A549 (cell line): ENCODE data around the gene SEMA6D. TPM values are rescaled to one million over a fixed set of nuclear protein-coding genes. Genes with fewer than 3 reads are reported as not detected.

Experiments
- ATAC-seq, 2 experiments: fragments of 200-7000 bp in 1 of 2; fragments of >200 bp in 1 of 2; cut with Nextera tagmentation in 1 of 2; cut with Tn5 transposase in 1 of 2; 3 replicates each; pipeline versions ENCODE4 v1.8.0 to v1.9.1; 2018 to 2020; ENCODE audit warnings: mild to moderate bottlenecking in 1 of 2, moderate library complexity in 1 of 2
- CTCF ChIA-PET: fragments of 300-600 bp; sonication (Branson Sonifier 250); formaldehyde crosslinking; extraction: SDS; loops from one replicate; lab custom pipeline; 2021; ENCODE audit warnings: antibody characterized with exemption, inconsistent platforms; lab: Yijun Ruan, JAX
- POLR2A ChIA-PET: fragments of 350-600 bp; formaldehyde crosslinking; extraction: SDS; loops from one replicate; lab custom pipeline; 2021; ENCODE audit warnings: antibody characterized with exemption, inconsistent platforms; lab: Yijun Ruan, JAX
- DNase-seq, 2 experiments: peaks; one replicate each; pipeline versions ENCODE4 v3.0.0 to v3.0.0-alpha.2; 2011 to 2016; ENCODE audit warnings: low read depth in 1 of 2, low spot score in 1 of 2
- FAIRE-seq: peaks from 2 replicates; lab custom pipeline; 2011; peaks lifted over from hg19 to GRCh38; lab: Jason Lieb, UNC
- H3K27ac ChIP-seq, 2 experiments: fragments of >200 bp; sonication (Bioruptor Twin); formaldehyde crosslinking; 3 replicates each; pipeline ENCODE4 v1.5.1; 2016 to 2017
- H3K4me1 ChIP-seq: fragments of >200 bp; sonication (Bioruptor Twin); formaldehyde crosslinking; 3 replicates; pipeline ENCODE4 v1.6.1; 2016
- H3K4me2 ChIP-seq: fragments of >200 bp; sonication (Bioruptor Twin); formaldehyde crosslinking; 3 replicates; pipeline ENCODE4 v1.6.1; 2016
- H3K4me3 ChIP-seq: fragments of >200 bp; sonication (Bioruptor Twin); formaldehyde crosslinking; 3 replicates; pipeline ENCODE4 v1.5.1; 2016
- H3K9me3 ChIP-seq: fragments of >200 bp; sonication (Bioruptor Twin); formaldehyde crosslinking; 3 replicates; pipeline ENCODE4 v1.6.1; 2016
- BHLHE40 ChIP-seq: IDR thresholded peaks from 2 replicates; pipeline ENCODE4 v1.6.1; 2012; ENCODE audit warnings: low read depth, low read length, inconsistent platforms
- CBX2 ChIP-seq: fragments of 200-600 bp; sonication (generic); IDR thresholded peaks from 2 replicates; pipeline ENCODE4 v1.6.1; 2016; ENCODE audit warnings: low read depth, mild to moderate bottlenecking, borderline replicate concordance
- EHMT2 ChIP-seq: fragments of 200-600 bp; sonication (generic); IDR thresholded peaks from 2 replicates; pipeline ENCODE4 v1.6.1; 2016; ENCODE audit warnings: antibody characterized with exemption, low read depth, mild to moderate bottlenecking, moderate library complexity
- ESRRA ChIP-seq: fragments of 150-350 bp; IDR thresholded peaks from 2 replicates; pipeline ENCODE4 v1.6.1; 2014; ENCODE audit warnings: mild to moderate bottlenecking, low read length, borderline replicate concordance
- FOSB ChIP-seq: fragments of 250-450 bp; sonication (Bioruptor Pico); IDR thresholded peaks from 2 replicates; pipeline ENCODE4 v1.5.0; 2020; ENCODE audit warnings: mild to moderate bottlenecking, moderate library complexity
- HDAC2 ChIP-seq: fragments of 200-600 bp; sonication (generic); IDR thresholded peaks from 2 replicates; pipeline ENCODE4 v1.6.1; 2016
- HOXB5 ChIP-seq: fragments of 250-450 bp; sonication (Bioruptor Pico); IDR thresholded peaks from 2 replicates; pipeline ENCODE4 v1.5.0; 2020; ENCODE audit warnings: mild to moderate bottlenecking, moderate library complexity
- MAFK ChIP-seq: fragments of 450-650 bp; IDR thresholded peaks from 2 replicates; pipeline ENCODE4 v1.6.1; 2014; ENCODE audit not compliant: partially characterized antibody
- MYC ChIP-seq: IDR thresholded peaks from 2 replicates; pipeline ENCODE4 v1.6.1; 2012; ENCODE audit warnings: mild to moderate bottlenecking, inconsistent platforms, low read length, improper control_type of control experiment, borderline replicate concordance
- NPAS2 ChIP-seq: fragments of 250-450 bp; sonication (Bioruptor Pico); IDR thresholded peaks from 2 replicates; pipeline ENCODE4 v1.8.0; 2022; ENCODE audit warnings: mild to moderate bottlenecking, moderate library complexity, borderline replicate concordance
- NR3C1 ChIP-seq: fragments of >200 bp; sonication (Bioruptor Twin); formaldehyde crosslinking; IDR thresholded peaks from 3 replicates; pipeline ENCODE4 v1.6.1; 2017
- PHF8 ChIP-seq: fragments of 200-600 bp; sonication (generic); IDR thresholded peaks from 2 replicates; pipeline ENCODE4 v1.6.1; 2016; ENCODE audit warnings: low read depth, mild to moderate bottlenecking, antibody characterized with exemption, moderate library complexity, borderline replicate concordance
- POLR2AphosphoS2 ChIP-seq: conservative IDR thresholded peaks from 2 replicates; pipeline ENCODE4 v1.6.1; 2012; ENCODE audit warnings: low read length, improper control_type of control experiment, inconsistent platforms
- RAD21 ChIP-seq, 2 experiments: fragments of >200 bp in 1 of 2; sonication (Bioruptor Twin) in 1 of 2; formaldehyde crosslinking in 1 of 2; IDR thresholded peaks in 1 of 2; conservative IDR thresholded peaks in 1 of 2; 2 replicates in 1 of 2; 3 replicates in 1 of 2; pipeline ENCODE4 v1.6.1; 2012 to 2018; ENCODE audit warnings: inconsistent platforms in 1 of 2
- SMC3 ChIP-seq: fragments of >200 bp; sonication (Bioruptor Twin); formaldehyde crosslinking; IDR thresholded peaks from 3 replicates; pipeline ENCODE4 v1.6.1; 2018; ENCODE audit warnings: inconsistent platforms
- TP53 ChIP-seq: fragments of 250-450 bp; sonication (Bioruptor Pico); IDR thresholded peaks from 2 replicates; pipeline ENCODE4 v1.5.0; 2021; ENCODE audit warnings: mild to moderate bottlenecking, moderate library complexity
- ZSCAN20 ChIP-seq: fragments of 250-450 bp; sonication (Bioruptor Pico); IDR thresholded peaks from 2 replicates; pipeline ENCODE4 v1.8.0; 2022; ENCODE audit warnings: mild to moderate bottlenecking, moderate library complexity
- WGBS: methylation state at CpG from one replicate; pipeline ENCODE4 v1.1.6; 2017; ENCODE audit errors: missing lambda C conversion rate; 5-methylcytosine and 5-hydroxymethylcytosine counted together
- polyA plus RNA-seq, 4 experiments: library from polyadenylated mRNA; depleted of rRNA in 3 of 4; stranded (reverse); fragments of >200 nt; fragmentation: RNase III in 1 of 4; extraction: RNeasy Plus Mini Kit Qiagen cat#74134 plus additional on column Dnase treatment in 1 of 4; gene quantifications; 2 replicates in 3 of 4; 3 replicates in 1 of 4; pipeline ENCODE4 v1.2.3, GENCODE V29; 2011 to 2017
- TF ChIP-seq, protein P1 (sequence below): IDR thresholded peaks from 2 replicates; pipeline ENCODE4 v1.6.1; 2012
- TF ChIP-seq, protein P2 (sequence below): IDR thresholded peaks from 2 replicates; pipeline ENCODE4 v1.6.1; 2012; ENCODE audit warnings: low read depth, borderline replicate concordance
- TF ChIP-seq, protein P3 (sequence below): fragments of >200 bp; sonication (Bioruptor Twin); formaldehyde crosslinking; IDR thresholded peaks from 3 replicates; pipeline ENCODE4 v1.5.1; 2016
- TF ChIP-seq, protein P4 (sequence below): fragments of >200 bp; sonication (Bioruptor Twin); formaldehyde crosslinking; IDR thresholded peaks from 3 replicates; pipeline ENCODE4 v1.6.1; 2016
- TF ChIP-seq, protein P5 (sequence below): fragments of 250-450 bp; sonication (Bioruptor Pico); IDR thresholded peaks from 2 replicates; pipeline ENCODE4 v1.5.0; 2021; ENCODE audit warnings: mild to moderate bottlenecking, moderate library complexity, borderline replicate concordance
- TF ChIP-seq, protein P6 (sequence below): fragments of 250-450 bp; sonication (Bioruptor Pico); IDR thresholded peaks from 2 replicates; pipeline ENCODE4 v1.5.0; 2020; ENCODE audit warnings: low read depth, mild to moderate bottlenecking, moderate library complexity

SEMA6D gene
- polyA plus RNA-seq, 2 of the 4 experiments (the other 2 are of a cell fraction), result not detected

DNA sequence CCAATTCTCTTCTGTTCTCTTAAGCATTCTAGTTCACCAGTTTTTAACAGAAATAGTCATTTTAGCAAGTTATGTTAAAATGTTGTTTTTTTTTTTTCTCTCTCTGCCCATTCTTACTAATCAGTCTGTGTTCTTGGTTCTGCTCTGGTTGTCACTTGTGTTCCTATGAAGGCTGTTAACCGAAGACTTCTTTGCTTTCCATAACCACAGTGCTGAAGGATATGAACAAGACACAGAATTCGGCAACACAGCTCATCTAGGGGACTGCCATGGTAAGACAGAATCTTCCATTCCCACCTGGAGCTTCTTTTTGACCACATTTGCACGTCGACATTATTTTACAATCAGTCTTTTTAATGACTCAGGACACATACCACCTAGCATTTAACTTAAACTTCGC is 49.1 kb downstream of the SEMA6D start:
- H3K4me3 ChIP-seq, result no peak overlapping the region
- ChIA-PET POLR2A (no interaction called here), CTCF (no interaction called here)
- no peak for FAIRE-seq
- H3K9me3 ChIP-seq, result no peaks in the 10 kb centered on the region
- no peak overlapping the region for H3K4me2 ChIP-seq
- H3K27ac ChIP-seq, result no peak overlapping the region
- no peaks in the 10 kb centered on the region for H3K4me1 ChIP-seq
- TF ChIP-seq MAFK, result no peak
- TF ChIP-seq FOSB, result no peak
- no peak for TF ChIP-seq ZSCAN20
- TF ChIP-seq, protein P1, sequence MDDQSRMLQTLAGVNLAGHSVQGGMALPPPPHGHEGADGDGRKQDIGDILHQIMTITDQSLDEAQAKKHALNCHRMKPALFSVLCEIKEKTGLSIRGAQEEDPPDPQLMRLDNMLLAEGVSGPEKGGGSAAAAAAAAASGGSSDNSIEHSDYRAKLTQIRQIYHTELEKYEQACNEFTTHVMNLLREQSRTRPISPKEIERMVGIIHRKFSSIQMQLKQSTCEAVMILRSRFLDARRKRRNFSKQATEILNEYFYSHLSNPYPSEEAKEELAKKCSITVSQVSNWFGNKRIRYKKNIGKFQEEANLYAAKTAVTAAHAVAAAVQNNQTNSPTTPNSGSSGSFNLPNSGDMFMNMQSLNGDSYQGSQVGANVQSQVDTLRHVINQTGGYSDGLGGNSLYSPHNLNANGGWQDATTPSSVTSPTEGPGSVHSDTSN, result no peak
- TF ChIP-seq HDAC2, result no peak
- TF ChIP-seq, protein P2, sequence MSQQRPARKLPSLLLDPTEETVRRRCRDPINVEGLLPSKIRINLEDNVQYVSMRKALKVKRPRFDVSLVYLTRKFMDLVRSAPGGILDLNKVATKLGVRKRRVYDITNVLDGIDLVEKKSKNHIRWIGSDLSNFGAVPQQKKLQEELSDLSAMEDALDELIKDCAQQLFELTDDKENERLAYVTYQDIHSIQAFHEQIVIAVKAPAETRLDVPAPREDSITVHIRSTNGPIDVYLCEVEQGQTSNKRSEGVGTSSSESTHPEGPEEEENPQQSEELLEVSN, result no peak
- TF ChIP-seq, protein P3, sequence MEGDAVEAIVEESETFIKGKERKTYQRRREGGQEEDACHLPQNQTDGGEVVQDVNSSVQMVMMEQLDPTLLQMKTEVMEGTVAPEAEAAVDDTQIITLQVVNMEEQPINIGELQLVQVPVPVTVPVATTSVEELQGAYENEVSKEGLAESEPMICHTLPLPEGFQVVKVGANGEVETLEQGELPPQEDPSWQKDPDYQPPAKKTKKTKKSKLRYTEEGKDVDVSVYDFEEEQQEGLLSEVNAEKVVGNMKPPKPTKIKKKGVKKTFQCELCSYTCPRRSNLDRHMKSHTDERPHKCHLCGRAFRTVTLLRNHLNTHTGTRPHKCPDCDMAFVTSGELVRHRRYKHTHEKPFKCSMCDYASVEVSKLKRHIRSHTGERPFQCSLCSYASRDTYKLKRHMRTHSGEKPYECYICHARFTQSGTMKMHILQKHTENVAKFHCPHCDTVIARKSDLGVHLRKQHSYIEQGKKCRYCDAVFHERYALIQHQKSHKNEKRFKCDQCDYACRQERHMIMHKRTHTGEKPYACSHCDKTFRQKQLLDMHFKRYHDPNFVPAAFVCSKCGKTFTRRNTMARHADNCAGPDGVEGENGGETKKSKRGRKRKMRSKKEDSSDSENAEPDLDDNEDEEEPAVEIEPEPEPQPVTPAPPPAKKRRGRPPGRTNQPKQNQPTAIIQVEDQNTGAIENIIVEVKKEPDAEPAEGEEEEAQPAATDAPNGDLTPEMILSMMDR, result no peak
- TF ChIP-seq EHMT2, result no peak
- TF ChIP-seq CBX2, result no peak
- TF ChIP-seq, protein P4, sequence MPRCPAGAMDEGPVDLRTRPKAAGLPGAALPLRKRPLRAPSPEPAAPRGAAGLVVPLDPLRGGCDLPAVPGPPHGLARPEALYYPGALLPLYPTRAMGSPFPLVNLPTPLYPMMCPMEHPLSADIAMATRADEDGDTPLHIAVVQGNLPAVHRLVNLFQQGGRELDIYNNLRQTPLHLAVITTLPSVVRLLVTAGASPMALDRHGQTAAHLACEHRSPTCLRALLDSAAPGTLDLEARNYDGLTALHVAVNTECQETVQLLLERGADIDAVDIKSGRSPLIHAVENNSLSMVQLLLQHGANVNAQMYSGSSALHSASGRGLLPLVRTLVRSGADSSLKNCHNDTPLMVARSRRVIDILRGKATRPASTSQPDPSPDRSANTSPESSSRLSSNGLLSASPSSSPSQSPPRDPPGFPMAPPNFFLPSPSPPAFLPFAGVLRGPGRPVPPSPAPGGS, result no peak
- TF ChIP-seq SMC3, result no peak
- TF ChIP-seq NR3C1, result no peak
- TF ChIP-seq, protein P5, sequence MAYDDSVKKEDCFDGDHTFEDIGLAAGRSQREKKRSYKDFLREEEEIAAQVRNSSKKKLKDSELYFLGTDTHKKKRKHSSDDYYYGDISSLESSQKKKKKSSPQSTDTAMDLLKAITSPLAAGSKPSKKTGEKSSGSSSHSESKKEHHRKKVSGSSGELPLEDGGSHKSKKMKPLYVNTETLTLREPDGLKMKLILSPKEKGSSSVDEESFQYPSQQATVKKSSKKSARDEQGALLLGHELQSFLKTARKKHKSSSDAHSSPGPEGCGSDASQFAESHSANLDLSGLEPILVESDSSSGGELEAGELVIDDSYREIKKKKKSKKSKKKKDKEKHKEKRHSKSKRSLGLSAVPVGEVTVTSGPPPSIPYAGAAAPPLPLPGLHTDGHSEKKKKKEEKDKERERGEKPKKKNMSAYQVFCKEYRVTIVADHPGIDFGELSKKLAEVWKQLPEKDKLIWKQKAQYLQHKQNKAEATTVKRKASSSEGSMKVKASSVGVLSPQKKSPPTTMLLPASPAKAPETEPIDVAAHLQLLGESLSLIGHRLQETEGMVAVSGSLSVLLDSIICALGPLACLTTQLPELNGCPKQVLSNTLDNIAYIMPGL, result no peak
- TF ChIP-seq, all 56 proteins: peak for 0
- DNase-seq (no peak), ATAC-seq (no peak)
- 0% methylated on average over 5 of the region's 5 CpGs for WGBS

DNA sequence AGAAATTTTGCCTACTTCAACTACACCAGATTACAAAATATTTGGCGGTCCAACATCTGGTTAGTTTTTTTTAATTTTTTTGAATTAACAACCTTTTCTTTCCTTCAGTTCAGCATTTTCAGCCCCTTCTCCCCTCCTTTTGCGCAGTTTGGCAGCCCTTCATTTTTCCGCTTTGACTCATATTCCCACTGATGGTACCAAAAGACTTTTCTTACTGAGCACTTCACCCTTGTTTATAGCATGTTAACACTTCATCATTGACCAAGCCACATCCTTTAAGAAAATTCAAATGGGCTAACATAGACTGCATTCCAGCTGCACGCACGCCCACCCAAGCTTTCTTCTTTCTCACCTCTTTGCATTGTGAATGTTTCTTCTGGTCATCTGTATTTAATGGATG is 49.7 kb downstream of the SEMA6D start:
- Histone ChIP-seq H3K9me3 (no peaks in the 10 kb centered on the region), H3K4me2 (no peak overlapping the region), H3K4me1 (no peaks in the 10 kb centered on the region), H3K27ac (no peak overlapping the region), H3K4me3 (no peak overlapping the region)
- CTCF ChIA-PET, result no interaction called here
- FAIRE-seq (no peak), ATAC-seq (no peak), DNase-seq (no peak)
- POLR2A ChIA-PET, result no interaction called here
- no peak for TF ChIP-seq MYC
- 18% methylated on average over 5 of the region's 5 CpGs for WGBS

DNA sequence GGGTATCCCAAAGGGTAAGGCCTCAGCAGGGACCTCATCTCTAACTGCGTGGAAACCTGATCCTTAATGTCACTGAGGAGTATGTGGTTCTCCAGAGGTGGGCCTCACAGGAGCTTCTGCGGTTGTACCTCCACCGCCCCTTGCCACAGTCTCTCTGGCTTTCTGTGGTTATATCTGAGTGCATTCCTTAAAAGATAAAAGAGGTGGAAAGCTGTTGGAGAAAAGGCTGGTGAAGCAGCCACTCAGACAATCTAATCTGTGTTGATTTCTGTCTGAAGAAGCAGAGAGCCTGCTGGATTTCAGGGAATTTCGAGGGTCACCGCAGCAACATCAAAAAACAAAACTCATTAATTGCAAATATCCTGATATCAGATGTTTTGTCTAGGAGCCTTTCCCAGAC is 51.4 kb downstream of the SEMA6D start:
- 75% methylated on average over 4 of the region's 5 CpGs for WGBS
- ATAC-seq (no peak), FAIRE-seq (no peak), DNase-seq (no peak)
- Histone ChIP-seq H3K27ac (no peak overlapping the region), H3K4me3 (no peak overlapping the region), H3K4me2 (no peak overlapping the region)
- CTCF ChIA-PET, result no interaction called here
- TF ChIP-seq PHF8, result no peak
- no peak for TF ChIP-seq HOXB5 (CRISPR knock-in tag)
- TF ChIP-seq BHLHE40, result no peak
- TF ChIP-seq RAD21 (conservative IDR thresholded peaks at IDR 0.05 in 1 of 2, IDR thresholded peaks at IDR 0.05 in 1 of 2), result no peak
- no peak for TF ChIP-seq NPAS2 (CRISPR knock-in tag)
- TF ChIP-seq, protein P6, sequence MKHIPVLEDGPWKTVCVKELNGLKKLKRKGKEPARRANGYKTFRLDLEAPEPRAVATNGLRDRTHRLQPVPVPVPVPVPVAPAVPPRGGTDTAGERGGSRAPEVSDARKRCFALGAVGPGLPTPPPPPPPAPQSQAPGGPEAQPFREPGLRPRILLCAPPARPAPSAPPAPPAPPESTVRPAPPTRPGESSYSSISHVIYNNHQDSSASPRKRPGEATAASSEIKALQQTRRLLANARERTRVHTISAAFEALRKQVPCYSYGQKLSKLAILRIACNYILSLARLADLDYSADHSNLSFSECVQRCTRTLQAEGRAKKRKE (CRISPR knock-in tag), result no peak
- TF ChIP-seq TP53 (CRISPR knock-in tag), result no peak
- no peak for TF ChIP-seq HDAC2
- TF ChIP-seq SMC3, result no peak
- no peak for TF ChIP-seq POLR2AphosphoS2
- no peak for TF ChIP-seq ESRRA
- TF ChIP-seq, all 56 proteins: peak for 0
- POLR2A ChIA-PET, result no interaction called here
- Histone ChIP-seq H3K9me3 (no peaks in the 10 kb centered on the region), H3K4me1 (no peaks in the 10 kb centered on the region)
